RKO (cell line): ENCODE measurements around the gene SRRM3.
"Not testable (repeated sequence)": the region's sequence is repeated elsewhere in the genome, so short reads cannot be mapped to it uniquely, and the experiment has no call there.

Source experiments
- DNase-seq: peaks from one replicate; pipeline ENCODE4 v3.0.0-alpha.2; 2016; ENCODE audit warnings: low spot score

Gene SRRM3

GRCh38 chr7:76230214-76230613 is 28.5 kb downstream of the SRRM3 start:
- no peak for DNase-seq

- no peak for DNase-seq
Observed at GRCh38 chr7:76231071-76231470, 29.4 kb downstream of the SRRM3 start.

GRCh38 chr7:76231583-76231982 is 29.9 kb downstream of the SRRM3 start:
- DNase-seq: no peak

GRCh38 chr7:76232698-76233097 is 31.0 kb downstream of the SRRM3 start:
- DNase-seq: no peak

- DNase-seq: no peak
Observed at GRCh38 chr7:76233538-76234281, 32.0 kb downstream of the SRRM3 start.

- no peak for DNase-seq
Observed at GRCh38 chr7:76234282-76234584, 32.5 kb downstream of the SRRM3 start.

GRCh38 chr7:76234931-76235441 is 33.3 kb downstream of the SRRM3 start:
- DNase-seq: no peak

- DNase-seq: no peak
Observed at GRCh38 chr7:76236224-76236623, 34.5 kb downstream of the SRRM3 start.

GRCh38 chr7:76238326-76238725 is 36.6 kb downstream of the SRRM3 start:
- DNase-seq: no peak

- no peak for DNase-seq
Observed at GRCh38 chr7:76241141-76241540, 39.4 kb downstream of the SRRM3 start.

GRCh38 chr7:76242517-76243063 is 40.9 kb downstream of the SRRM3 start:
- not testable (repeated sequence) for DNase-seq

- DNase-seq: no peak
Observed at GRCh38 chr7:76244781-76245391, 43.2 kb downstream of the SRRM3 start.

GRCh38 chr7:76246804-76247389 is 45.2 kb downstream of the SRRM3 start:
- no peak for DNase-seq

- DNase-seq: no peak
Observed at GRCh38 chr7:76247938-76248337, 46.2 kb downstream of the SRRM3 start.

GRCh38 chr7:76252021-76252420 is 50.3 kb downstream of the SRRM3 start:
- DNase-seq: no peak

- no peak for DNase-seq
Observed at GRCh38 chr7:76254781-76255180, 53.1 kb downstream of the SRRM3 start.

GRCh38 chr7:76257973-76258372 is 56.3 kb downstream of the SRRM3 start:
- no peak for DNase-seq

GRCh38 chr7:76259124-76260093 is 57.7 kb downstream of the SRRM3 start:
- DNase-seq: no peak

GRCh38 chr7:76260171-76260703 is 58.5 kb downstream of the SRRM3 start:
- no peak for DNase-seq

- DNase-seq: no peak
Observed at GRCh38 chr7:76261329-76261728, 59.6 kb downstream of the SRRM3 start.

GRCh38 chr7:76261931-76262330 is 60.2 kb downstream of the SRRM3 start:
- no peak for DNase-seq
